Measurements from ENCODE around the gene RCOR1. TPM values are rescaled to one million over a fixed set of nuclear protein-coding genes. Genes with fewer than 3 reads are reported as not detected.

Gene RCOR1
- polyA plus RNA-seq, 1 donor from 2014 or later = 10.4 TPM

DNA sequence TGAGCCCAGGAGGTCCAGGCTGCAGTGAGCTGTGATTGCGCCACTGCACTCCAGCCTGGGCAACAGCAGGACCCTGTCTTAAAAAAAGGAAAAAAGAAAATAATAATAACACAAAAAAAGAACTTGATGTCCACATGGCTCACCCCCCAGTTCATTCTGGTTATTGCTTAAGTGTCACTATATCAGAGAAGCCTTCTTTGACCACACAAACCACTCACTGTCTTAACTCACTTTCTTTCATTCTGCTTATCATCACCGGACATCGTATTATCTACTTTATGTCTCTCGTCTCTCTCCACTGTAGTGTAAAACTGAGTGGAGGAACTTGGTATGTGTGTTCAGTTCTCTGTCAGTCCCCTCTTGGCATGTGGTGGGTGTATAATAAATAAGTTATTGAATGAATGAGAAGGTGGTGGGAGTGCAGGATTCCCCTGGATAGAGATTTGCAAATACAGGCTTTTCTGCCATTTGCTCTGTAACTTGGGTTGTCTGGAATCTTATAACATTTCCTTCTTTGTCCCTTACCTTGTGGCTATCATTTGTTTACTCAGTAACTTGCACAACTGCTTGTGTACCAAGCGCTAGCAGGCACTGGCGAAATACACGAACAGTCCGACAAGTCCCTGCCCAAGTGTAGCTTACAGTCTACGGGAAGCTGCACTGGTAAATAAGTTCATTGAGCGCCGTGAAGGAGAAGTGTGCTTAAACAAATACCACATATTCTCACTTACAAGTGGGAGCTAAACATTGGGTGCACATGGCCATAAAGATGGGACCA, 98.2 kb downstream of the RCOR1 start:
- Histone ChIP-seq H3K79me2 (replicated peaks; ENCODE audit: insufficient read depth, low read length) (peaks cover 2% of the 10 kb centered on the region), H3K4me3 (ENCODE audit: low read length) (no peak overlapping the region), H4K20me1 (ENCODE audit: insufficient read depth) (no peaks in the 10 kb centered on the region), H3K36me3 (ENCODE audit: insufficient read depth, low read length) (no peaks in the 10 kb centered on the region), H3K27ac (ENCODE audit: low read length) (no peak overlapping the region), H3K9me2 (ENCODE audit: insufficient read depth, low read length) (no peaks in the 10 kb centered on the region), H3F3A (ENCODE audit: insufficient read depth, low read length, poor library complexity, severe bottlenecking) (no peaks in the 10 kb centered on the region), H3K9ac (ENCODE audit: low read length) (no peak overlapping the region), H3K27me3 (ENCODE audit: insufficient read depth, low read depth, low read length) (no peaks in the 10 kb centered on the region), H2AFZ (ENCODE audit: low read depth, low read length) (no peak overlapping the region), H3K9me3 (ENCODE audit: low read length) (no peaks in the 10 kb centered on the region), H3K4me2 (ENCODE audit: low read length) (no peak overlapping the region)
- TF ChIP-seq, protein P1, sequence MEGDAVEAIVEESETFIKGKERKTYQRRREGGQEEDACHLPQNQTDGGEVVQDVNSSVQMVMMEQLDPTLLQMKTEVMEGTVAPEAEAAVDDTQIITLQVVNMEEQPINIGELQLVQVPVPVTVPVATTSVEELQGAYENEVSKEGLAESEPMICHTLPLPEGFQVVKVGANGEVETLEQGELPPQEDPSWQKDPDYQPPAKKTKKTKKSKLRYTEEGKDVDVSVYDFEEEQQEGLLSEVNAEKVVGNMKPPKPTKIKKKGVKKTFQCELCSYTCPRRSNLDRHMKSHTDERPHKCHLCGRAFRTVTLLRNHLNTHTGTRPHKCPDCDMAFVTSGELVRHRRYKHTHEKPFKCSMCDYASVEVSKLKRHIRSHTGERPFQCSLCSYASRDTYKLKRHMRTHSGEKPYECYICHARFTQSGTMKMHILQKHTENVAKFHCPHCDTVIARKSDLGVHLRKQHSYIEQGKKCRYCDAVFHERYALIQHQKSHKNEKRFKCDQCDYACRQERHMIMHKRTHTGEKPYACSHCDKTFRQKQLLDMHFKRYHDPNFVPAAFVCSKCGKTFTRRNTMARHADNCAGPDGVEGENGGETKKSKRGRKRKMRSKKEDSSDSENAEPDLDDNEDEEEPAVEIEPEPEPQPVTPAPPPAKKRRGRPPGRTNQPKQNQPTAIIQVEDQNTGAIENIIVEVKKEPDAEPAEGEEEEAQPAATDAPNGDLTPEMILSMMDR (IDR thresholded peaks at IDR 0.05; ENCODE audit: poor library complexity, severe bottlenecking) = no peak

DNA sequence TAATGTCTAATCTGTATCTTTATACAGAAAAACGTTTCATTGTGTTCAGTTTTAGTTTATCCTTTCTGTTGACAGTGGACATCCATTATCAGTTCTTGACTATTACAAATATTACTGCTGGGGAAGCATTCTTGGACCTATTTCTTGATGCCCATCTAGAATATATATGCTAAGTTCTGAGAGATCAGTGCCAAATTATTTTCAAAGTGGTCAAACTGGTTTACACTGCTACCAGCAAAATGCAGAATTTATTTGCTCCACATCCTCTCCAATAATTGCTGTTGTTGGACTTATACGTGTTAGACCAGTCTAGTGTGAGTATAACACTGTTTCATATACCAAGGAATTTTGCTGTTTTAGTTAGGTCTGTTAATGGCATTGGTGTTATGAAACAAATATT, 99.3 kb downstream of the RCOR1 start:
- Histone ChIP-seq H3K27me3 (ENCODE audit: insufficient read depth, low read depth, low read length) (no peaks in the 10 kb centered on the region), H3K36me3 (ENCODE audit: insufficient read depth, low read length) (no peaks in the 10 kb centered on the region), H3K9me3 (ENCODE audit: low read length) (no peaks in the 10 kb centered on the region), H3K79me2 (replicated peaks; ENCODE audit: insufficient read depth, low read length) (peaks cover 2% of the 10 kb centered on the region), H3K9me2 (ENCODE audit: insufficient read depth, low read length) (no peaks in the 10 kb centered on the region), H2AFZ (ENCODE audit: low read depth, low read length) (no peak overlapping the region), H3K4me2 (ENCODE audit: low read length) (no peak overlapping the region), H3F3A (ENCODE audit: insufficient read depth, low read length, poor library complexity, severe bottlenecking) (no peaks in the 10 kb centered on the region), H4K20me1 (ENCODE audit: insufficient read depth) (no peaks in the 10 kb centered on the region), H3K4me3 (ENCODE audit: low read length) (no peak overlapping the region), H3K9ac (ENCODE audit: low read length) (no peak overlapping the region), H3K27ac (ENCODE audit: low read length) (no peak overlapping the region)
- TF ChIP-seq POLR2AphosphoS5 (IDR thresholded peaks at IDR 0.05) (no peak), RAD21 (conservative IDR thresholded peaks at IDR 0.05) (no peak), EZH2 (IDR thresholded peaks at IDR 0.05; ENCODE audit: borderline replicate concordance, insufficient read depth, low read length, poor library complexity, severe bottlenecking) (no peak), EP300 (conservative IDR thresholded peaks at IDR 0.05; ENCODE audit: poor library complexity, severe bottlenecking) (no peak), SMC3 (conservative IDR thresholded peaks at IDR 0.05; ENCODE audit: poor library complexity) (no peak), MXI1 (conservative IDR thresholded peaks at IDR 0.05; ENCODE audit: poor library complexity, severe bottlenecking) (no peak), TAF1 (IDR thresholded peaks at IDR 0.05; ENCODE audit: low read depth) (no peak)
- TF ChIP-seq, protein P1 (IDR thresholded peaks at IDR 0.05; ENCODE audit: poor library complexity, severe bottlenecking) = no peak
- TF ChIP-seq, protein P2, sequence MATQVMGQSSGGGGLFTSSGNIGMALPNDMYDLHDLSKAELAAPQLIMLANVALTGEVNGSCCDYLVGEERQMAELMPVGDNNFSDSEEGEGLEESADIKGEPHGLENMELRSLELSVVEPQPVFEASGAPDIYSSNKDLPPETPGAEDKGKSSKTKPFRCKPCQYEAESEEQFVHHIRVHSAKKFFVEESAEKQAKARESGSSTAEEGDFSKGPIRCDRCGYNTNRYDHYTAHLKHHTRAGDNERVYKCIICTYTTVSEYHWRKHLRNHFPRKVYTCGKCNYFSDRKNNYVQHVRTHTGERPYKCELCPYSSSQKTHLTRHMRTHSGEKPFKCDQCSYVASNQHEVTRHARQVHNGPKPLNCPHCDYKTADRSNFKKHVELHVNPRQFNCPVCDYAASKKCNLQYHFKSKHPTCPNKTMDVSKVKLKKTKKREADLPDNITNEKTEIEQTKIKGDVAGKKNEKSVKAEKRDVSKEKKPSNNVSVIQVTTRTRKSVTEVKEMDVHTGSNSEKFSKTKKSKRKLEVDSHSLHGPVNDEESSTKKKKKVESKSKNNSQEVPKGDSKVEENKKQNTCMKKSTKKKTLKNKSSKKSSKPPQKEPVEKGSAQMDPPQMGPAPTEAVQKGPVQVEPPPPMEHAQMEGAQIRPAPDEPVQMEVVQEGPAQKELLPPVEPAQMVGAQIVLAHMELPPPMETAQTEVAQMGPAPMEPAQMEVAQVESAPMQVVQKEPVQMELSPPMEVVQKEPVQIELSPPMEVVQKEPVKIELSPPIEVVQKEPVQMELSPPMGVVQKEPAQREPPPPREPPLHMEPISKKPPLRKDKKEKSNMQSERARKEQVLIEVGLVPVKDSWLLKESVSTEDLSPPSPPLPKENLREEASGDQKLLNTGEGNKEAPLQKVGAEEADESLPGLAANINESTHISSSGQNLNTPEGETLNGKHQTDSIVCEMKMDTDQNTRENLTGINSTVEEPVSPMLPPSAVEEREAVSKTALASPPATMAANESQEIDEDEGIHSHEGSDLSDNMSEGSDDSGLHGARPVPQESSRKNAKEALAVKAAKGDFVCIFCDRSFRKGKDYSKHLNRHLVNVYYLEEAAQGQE (IDR thresholded peaks at IDR 0.05; ENCODE audit: borderline replicate concordance) = no peak

Measured in neural cell (in vitro differentiated cells).